ENCODE measurements around the gene ECE2.

The ECE2 gene

DNA sequence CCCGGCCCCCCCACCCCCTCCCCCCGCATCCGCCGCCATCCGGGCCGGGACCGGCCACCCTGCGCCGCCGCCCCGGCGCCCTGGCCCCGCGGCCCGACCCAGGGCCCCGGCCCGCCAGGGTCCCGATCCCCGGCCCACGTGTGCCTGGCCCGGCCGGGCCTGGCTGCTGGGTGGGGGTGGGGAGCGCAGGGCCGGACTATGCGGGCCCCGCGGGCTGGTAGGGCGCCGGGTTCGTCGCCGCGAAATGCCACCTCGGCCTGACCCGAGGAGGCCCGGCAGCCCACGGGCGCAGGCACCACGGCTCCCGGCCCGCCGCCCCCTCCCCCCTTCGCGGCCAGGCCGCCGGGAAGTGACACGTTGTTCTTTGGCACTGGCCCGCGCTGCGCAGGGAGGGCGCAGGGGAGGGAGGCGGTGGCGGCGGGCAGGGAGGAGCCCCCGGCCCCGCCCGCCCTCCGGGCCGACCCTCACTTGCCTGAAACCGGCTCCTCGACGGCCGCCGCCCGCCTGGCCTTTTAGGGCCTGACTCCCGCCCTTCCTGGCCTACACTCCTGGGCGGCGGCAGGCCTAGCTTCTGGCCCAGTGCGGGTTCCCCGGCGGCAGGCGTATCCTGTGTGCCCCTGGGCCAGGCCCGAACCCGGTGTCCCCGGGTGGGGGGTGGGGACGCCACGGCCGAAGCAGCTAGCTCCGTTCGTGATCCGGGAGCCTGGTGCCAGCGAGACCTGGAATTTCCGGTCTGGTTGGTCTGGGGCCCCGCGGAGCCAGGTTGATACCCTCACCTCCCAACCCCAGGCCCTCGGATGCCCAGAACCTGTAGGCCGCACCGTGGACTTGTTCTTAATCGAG lies 39.1 kb downstream of the ECE2 start:
- peak; percentile 35 for DNase-seq

DNA sequence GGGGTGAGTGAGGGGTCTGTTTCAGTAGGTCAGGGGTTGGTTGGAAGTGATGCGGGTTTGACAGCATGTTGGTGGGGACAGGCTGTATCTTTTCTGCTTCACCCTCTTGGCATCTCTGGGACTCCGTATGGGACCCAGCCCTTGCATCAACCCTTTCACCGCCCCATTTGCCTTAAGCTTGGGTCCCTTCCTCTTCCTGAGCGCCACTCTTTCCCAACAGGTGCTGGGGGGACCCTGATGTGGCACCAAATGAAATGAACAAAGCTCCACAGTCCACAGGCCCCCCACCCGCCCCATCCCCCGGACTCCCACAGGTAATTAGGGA lies 39.7 kb downstream of the ECE2 start:
- no peak for DNase-seq

DNA sequence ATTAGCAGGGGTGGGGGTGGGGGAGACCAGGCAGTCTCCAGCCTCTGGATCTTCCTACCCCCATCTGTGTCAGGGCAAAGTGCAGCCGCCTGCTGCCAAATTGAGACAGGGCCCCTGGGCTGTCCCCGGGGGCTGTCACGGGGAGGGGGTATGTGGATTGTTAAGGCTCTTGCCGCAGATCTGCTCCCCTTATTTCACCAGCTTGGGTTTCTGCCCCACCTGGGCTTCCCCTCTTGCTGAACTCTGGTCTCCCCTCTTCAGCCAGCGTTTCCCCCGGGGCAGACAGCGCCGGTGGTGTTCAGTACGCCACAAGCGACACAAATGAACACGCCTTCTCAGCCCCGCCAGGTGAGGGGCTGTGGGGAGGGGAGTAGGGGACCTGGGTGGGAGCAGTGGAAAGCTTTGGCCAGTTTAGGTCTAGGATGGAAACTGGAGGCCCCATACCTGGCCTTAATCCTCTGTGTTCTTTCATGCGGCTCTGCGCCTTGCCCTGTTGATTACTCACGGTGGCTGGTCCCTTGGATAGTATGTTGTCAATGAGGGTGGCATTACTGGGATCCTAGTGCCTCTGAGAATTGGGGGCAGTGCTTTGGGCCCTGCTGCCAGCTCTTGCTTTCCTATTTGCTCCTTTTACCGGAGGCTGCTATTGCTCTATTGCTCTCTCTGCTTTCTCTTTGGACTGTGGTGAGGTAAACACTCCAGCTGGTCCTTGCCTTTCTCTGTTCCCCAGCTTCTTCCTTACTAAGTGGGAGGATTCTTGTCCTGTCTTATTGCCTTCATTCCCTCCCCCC lies 40.2 kb downstream of the ECE2 start:
- DNase-seq, result no peak

DNA sequence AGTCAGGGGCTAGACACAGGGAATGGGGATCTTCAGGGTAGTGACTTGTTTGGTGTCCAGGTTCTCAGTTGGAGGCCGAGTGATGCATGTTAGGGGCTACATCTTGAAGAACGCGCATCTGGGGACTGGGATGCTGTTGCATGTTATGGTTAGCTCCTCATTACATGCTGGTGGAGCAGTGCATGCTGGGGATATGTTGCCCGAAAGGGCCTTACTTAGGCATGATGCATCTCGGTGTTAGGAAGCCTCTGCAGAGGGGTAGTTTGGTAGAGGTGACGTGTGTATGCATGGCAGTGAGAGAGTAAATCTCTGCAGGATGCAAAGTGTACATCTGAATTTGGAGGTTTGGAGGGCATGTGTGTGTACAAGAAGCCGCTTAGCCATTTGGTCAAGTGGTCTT lies 41.0 kb downstream of the ECE2 start:
- DNase-seq, result no peak

DNA sequence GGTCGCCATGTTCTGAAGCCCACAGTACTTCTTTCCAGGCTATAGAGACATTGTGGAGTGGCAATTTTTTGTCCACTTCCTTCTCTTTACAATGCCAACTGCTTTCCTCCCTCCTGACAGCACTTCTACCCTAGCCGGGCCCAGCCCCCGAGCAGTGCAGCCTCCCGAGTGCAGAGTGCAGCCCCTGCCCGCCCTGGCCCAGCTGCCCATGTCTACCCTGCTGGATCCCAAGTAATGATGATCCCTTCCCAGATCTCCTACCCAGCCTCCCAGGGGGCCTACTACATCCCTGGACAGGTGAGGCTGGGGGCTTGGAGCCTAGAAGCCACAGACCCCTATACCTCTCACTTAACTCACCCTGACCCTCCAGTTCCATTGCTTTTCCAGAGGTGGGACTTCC lies 41.4 kb downstream of the ECE2 start:
- no peak for DNase-seq

DNA sequence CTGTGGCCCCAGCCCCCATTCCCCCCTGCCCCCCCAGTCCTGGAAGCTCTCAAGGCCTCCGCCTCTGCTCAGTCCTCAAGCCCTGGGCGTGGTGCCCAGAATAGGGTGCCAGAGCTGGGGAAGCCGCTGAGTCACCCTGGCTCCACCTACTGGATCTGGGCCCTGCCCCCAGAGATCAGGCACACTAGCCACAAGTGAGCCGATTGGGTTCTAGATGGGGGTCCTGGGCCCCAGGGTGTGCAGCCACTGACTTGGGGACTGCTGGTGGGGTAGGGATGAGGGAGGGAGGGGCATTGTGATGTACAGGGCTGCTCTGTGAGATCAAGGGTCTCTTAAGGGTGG lies 44.3 kb downstream of the ECE2 start:
- peak; percentile 73 for DNase-seq

DNA sequence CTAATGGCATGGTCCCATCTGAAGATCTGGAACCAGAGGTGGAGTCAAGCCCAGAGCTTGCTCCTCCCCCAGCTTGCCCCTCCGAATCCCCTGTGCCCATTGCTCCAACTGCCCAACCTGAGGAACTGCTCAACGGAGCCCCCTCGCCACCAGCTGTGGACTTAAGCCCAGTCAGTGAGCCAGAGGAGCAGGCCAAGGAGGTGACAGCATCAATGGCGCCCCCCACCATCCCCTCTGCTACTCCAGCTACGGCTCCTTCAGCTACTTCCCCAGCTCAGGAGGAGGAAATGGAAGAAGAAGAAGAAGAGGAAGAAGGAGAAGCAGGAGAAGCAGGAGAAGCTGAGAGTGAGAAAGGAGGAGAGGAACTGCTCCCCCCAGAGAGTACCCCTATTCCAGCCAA lies 45.8 kb downstream of the ECE2 start:
- DNase-seq, result no peak

DNA sequence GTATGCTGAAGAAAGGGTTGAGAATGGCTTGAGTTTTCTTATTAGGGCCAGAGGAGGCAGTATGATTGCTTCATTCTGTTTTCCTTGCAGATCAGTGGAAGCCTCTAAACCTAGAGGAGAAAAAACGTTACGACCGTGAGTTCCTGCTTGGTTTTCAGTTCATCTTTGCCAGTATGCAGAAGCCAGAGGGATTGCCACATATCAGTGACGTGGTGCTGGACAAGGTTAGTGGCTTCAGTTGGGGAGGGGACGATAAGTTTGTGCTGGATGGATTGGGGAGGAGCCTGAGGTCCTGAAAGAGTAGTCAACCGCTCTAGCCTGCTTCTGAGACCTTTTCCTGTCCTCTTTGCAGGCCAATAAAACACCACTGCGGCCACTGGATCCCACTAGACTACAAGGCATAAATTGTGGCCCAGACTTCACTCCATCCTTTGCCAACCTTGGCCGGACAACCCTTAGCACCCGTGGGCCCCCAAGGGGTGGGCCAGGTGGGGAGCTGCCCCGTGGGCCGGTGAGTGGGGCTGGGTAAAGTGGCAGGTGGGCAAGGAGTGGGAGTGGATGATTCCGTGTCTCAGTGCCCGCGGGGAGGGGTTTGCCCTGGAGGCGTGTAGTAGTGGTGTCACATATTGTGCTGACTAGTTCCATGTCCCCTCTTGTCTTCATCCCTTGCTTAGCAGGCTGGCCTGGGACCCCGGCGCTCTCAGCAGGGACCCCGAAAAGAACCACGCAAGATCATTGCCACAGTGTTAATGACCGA lies 47.1 kb downstream of the ECE2 start:
- DNase-seq, result no peak

DNA sequence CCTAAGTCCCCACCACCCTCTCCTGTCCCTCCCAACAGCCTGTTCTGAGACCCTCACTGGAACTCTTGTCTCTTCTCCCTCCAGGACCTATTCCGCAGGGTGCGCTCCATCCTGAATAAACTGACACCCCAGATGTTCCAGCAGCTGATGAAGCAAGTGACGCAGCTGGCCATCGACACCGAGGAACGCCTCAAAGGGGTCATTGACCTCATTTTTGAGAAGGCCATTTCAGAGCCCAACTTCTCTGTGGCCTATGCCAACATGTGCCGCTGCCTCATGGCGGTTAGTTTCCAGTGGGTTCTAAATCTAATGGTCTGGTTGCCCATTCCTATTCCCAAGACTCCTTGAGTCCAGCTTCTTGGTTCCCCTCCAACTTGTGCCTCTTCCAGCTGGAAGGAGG lies 47.9 kb downstream of the ECE2 start:
- no peak for DNase-seq

DNA sequence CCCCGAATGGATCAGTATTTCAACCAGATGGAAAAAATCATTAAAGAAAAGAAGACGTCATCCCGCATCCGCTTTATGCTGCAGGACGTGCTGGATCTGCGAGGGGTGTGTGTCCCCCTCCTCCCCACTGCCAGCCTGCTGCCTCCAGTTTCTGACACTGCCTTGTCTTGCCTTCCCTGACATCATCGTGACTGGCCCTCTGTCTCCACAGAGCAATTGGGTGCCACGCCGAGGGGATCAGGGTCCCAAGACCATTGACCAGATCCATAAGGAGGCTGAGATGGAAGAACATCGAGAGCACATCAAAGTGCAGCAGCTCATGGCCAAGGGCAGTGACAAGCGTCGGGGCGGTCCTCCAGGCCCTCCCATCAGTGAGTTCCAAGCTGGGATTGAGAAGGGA lies 49.4 kb downstream of the ECE2 start:
- no peak for DNase-seq

DNA sequence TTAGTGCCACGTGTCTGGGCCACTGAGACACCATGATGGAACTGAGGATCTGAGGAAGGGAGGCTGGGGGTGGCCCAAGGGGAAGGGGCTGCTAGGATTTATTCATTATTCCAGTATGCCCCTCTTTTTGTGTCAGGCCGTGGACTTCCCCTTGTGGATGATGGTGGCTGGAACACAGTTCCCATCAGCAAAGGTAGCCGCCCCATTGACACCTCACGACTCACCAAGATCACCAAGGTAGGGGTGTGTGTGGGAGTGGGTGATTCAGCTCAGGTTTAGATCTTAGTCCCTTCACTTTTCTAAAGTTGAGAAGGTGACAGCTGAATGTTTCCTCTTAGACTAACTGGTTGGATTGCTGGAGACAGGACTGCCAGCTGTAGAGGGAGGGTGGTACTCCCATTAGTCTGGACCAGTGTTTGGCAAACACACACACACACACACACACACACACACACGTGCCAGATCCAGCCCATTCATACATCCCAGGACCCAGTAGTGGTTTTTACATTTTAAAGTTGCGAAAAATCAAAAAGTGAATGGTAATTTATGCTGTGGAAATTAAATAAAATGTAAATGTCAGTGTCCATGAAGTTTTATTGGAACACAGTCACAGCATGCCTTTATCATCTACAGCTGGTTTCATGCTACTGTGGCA lies 50.0 kb downstream of the ECE2 start:
- no peak for DNase-seq

DNA sequence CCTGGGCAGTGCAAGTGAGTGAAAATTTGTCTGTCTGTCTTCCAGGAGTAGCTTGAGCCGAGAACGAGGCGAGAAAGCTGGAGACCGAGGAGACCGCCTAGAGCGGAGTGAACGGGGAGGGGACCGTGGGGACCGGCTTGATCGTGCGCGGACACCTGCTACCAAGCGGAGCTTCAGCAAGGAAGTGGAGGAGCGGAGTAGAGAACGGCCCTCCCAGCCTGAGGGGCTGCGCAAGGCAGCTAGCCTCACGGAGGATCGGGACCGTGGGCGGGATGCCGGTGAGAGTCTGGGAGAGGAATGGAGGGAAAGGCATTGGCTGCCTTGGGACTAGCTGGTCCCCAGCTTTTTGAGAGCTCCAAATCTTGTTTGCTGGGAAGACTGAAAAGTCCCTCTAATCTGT lies 51.3 kb downstream of the ECE2 start:
- DNase-seq, result no peak

DNA sequence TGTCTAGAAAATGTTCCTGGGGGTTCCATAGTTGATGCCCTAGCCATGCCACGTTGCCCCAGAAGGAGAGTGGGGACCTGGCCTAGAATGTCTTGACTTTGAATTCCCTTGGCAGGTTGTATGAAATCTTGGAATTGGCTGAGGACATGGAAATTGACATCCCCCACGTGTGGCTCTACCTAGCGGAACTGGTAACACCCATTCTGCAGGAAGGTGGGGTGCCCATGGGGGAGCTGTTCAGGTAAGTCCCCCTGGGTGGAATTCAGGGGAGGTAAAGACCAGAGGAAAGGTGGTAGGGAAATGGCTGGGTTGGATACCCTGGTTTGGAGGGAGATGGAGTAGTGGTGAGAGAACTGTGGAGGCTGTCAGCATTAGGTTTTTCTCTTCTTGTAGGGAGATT lies 52.7 kb downstream of the ECE2 start:
- DNase-seq, result no peak

DNA sequence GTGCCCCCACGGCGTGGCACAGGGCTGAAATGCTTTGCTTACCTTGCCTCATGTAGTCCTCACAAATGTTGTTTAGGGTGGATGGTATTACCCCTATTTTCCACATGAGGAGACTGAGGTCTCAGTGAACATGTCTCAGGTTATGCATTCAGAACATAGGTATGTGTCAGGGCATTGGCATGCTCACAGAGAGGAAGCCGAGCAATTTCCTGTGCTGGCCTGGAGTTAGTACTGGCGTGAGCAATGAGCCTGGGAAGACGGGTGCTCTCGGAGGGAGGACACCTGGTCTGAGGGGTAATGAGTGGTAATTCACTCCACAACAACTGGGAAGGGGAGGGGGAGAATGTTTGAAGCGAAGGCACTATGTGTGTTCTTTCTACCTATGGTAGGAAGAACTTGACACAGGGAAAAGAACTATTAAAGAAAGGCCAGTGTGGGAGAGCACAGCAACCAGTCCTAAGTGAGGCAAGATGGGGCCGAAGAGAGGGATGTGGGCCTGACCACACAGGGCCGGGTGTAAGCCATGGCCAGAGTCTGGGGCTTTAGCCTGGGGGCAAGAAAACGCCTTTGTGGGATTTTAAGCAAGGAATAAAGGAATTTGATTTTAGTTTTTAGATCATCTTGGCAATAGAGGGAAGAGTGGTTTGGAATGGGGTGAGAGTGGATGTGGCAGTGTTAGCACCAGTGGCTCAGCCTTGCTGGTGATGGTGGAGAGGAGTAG lies 56.7 kb downstream of the ECE2 start:
- no peak for DNase-seq

DNA sequence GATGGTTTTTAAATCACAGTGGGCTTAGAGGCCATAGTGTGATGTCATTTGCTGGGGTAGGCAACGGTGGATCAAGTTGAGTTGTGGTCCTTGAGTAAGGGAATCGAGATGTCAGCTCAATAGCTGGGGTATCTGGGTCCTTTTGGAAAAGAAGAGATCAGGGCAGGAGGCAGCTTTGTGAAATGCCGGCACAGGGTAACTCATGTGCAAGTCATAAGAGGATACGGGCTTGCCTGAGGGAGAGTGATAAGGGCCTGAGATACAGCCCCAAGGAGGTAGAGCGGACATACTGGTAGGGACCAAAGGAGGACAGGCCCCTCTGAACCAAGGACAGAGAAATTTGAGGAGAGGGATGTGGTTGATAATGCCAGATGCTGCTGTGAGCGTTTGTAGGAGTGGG lies 57.4 kb downstream of the ECE2 start:
- DNase-seq, result no peak

DNA sequence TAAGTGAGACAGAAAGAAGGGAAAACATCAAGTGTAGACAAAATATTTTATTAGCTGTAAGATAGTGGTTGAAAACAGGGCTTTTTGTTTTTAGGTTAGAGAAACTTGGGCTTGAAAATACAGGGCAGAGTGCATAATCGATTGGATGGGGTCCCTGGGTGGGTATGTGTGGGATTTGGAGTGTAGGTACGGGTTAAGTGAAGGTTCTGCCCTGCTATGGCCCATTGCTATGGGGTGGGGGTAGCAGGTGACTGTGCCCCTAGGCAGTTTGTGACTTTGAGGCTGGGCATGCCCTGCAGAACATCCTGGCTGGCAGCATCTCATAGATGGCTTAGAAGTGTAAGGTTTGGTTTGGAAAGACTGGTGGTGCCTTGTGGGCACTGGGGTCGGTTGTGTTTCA lies 57.9 kb downstream of the ECE2 start:
- no peak for DNase-seq

DNA sequence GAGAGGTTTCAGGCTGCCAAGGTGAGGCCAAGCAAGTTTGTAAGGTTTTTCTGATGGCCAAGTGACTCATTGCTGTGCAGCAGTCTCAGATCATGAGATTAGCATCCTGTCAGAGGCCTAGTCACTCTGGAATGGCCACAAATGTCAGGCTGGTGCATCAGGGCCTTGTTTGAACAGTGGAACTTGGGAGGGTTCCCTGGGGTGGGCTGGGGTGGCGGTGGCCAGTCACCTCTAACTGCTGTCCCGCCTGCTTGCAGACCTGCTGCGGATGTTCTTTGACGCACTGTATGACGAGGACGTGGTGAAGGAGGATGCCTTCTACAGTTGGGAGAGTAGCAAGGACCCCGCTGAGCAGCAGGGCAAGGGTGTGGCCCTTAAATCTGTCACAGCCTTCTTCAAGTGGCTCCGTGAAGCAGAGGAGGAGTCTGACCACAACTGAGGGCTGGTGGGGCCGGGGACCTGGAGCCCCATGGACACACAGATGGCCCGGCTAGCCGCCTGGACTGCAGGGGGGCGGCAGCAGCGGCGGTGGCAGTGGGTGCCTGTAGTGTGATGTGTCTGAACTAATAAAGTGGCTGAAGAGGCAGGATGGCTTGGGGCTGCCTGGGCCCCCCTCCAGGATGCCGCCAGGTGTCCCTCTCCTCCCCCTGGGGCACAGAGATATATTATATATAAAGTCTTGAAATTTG lies 58.8 kb downstream of the ECE2 start:
- no peak for DNase-seq

DNA sequence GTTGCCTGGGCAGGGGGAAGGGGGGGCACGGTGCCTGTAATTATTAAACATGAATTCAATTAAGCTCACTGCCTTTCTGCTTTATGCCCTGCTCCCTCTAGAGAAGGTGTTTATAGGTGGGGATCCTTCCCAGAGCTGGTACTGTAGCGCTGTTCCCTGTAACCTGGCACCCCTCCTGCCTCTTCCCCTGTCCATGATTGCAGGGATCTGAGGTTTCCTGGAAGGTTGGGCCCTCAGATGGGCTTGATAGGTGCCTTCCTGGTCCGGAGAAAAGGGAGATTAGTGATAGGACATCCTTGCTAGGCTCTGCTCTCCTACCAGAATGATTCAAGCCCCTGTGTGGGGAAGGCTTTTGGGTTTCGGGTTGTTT lies 59.5 kb downstream of the ECE2 start:
- peak; percentile 57 for DNase-seq

DNA sequence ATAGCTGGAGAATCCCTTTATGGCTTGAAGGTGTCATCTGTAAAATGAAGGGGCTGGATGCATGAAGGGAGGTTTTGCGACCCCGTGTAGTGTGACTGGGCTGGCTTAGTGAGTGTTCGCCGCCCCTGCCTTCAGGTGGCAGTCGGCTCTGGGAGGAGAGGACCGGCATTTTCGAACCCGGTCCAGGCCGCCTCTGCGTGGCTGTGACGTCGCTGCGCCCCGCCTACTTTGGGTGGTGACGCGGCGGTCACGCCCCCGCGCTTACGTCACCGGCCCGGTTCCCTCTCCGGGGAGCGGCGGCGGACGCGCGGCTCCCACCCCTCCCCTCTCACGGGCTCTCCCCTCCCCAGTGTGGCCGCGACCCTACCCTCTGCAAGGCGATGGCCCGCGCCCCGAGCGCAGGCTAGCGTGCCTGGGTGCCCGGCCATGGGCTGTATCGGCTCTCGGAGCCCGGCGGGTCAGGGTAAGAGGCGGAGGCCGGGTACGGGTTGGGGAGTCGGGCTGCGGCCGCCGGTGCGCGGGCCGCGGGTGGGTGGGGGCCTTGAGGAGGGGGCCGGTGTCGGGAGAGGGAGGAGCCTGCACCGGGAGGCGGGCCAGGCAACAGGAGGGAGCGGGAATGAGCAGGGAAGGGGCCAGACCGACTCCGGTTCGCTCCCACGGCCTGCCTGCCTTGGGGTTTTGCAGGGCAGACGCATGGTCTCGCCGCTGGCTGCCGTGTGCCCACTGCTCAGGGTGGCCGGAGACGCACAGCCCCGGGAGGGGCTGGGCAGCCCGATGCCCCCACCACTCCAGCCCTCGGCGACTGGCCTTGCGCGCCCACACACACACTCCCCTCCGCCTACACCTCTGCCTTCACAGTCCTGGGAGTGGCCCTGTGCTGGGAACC lies 60.1 kb downstream of the ECE2 start:
- DNase-seq, result peak; percentile 77

DNA sequence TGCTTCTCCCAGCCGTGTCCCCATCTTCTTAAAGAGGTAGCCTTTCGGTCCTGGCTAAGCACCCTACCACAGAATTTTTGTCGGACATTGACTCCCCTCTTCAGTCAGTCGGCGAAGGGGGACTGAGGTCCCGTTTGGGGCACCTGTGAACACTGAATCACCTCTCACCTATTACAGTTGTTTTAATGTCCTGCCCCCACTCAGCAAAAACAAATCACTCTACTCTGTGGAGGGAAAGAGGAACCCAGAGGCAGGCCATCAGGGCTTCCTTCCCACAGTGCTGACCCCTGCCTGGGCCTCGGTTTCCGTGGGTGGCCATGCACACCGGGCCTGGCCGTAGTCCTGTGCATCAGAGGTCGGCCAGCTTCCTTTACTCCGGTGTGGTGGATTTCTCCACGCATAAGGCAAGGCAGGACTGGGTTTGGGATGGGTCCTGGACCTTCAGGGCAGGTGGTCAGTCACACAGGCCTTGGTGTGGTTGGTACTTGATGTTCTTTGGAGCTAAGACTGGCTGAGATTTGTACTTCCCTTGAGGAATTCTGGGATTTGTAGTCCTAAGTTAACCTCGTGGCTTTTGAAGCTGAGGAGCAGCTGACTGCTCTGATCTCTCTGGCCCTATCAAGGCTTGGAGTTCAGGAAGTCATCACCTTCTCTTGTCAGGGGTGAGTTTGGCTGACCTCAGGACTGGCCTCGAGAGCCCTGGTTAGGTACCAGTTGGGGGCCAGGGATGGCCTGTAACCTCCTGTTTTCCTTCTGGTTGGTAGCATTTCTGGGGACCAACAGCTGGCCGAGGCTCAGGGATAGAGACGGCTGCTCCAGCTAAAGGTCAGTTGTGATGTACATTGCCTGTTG lies 61.0 kb downstream of the ECE2 start:
- DNase-seq, result peak; percentile 64
